ENCODE data around the gene HIC1.

Gene HIC1

GRCh38 chr17:2074919-2075318, 20.0 kb downstream of the HIC1 start:
- H3K4me3 ChIP-seq (replicated peaks; ENCODE audit: insufficient read depth, low read length), result no peak overlapping the region
- H3K27ac ChIP-seq (replicated peaks), result no peak overlapping the region
- no peaks in the 10 kb centered on the region for H3K27me3 ChIP-seq (ENCODE audit: insufficient read depth, poor library complexity, severe bottlenecking)
- no peak for DNase-seq (ENCODE audit: low read depth in 1 of 2, low spot score in 1 of 2)
- no peak for TF ChIP-seq GABPA (IDR thresholded peaks at IDR 0.05; ENCODE audit: low read depth)
- no peak for TF ChIP-seq POLR2AphosphoS5 (IDR thresholded peaks at IDR 0.05; ENCODE audit: low read depth)
- TF ChIP-seq CTCF (IDR thresholded peaks at IDR 0.05; ENCODE audit: insufficient read depth, low read length), result no peak
- no peak for TF ChIP-seq REST (IDR thresholded peaks at IDR 0.05; ENCODE audit: insufficient replicate concordance, low read depth)
- no peak for TF ChIP-seq SPI1 (IDR thresholded peaks at IDR 0.05; ENCODE audit: borderline replicate concordance, low read depth)

- Histone ChIP-seq H3K4me3 (replicated peaks; ENCODE audit: insufficient read depth, low read length) (no peak overlapping the region), H3K27ac (replicated peaks) (no peak overlapping the region), H3K27me3 (ENCODE audit: insufficient read depth, poor library complexity, severe bottlenecking) (no peaks in the 10 kb centered on the region)
- TF ChIP-seq CTCF (IDR thresholded peaks at IDR 0.05; ENCODE audit: insufficient read depth, low read length), result no peak
- TF ChIP-seq REST (IDR thresholded peaks at IDR 0.05; ENCODE audit: insufficient replicate concordance, low read depth), result no peak
- no peak for TF ChIP-seq POLR2AphosphoS5 (IDR thresholded peaks at IDR 0.05; ENCODE audit: low read depth)
- no peak for TF ChIP-seq GABPA (IDR thresholded peaks at IDR 0.05; ENCODE audit: low read depth)
- TF ChIP-seq SPI1 (IDR thresholded peaks at IDR 0.05; ENCODE audit: borderline replicate concordance, low read depth), result no peak
- no peak for DNase-seq (ENCODE audit: low read depth in 1 of 2, low spot score in 1 of 2)
Observed at GRCh38 chr17:2075336-2076086, 20.6 kb downstream of the HIC1 start.

- H3K27ac ChIP-seq (replicated peaks), result no peak overlapping the region
- no peak overlapping the region for H3K4me3 ChIP-seq (replicated peaks; ENCODE audit: insufficient read depth, low read length)
- no peak for DNase-seq (ENCODE audit: low read depth in 1 of 2, low spot score in 1 of 2)
Observed at GRCh38 chr17:2076087-2076984, 21.4 kb downstream of the HIC1 start.

More at GRCh38 chr17:2076087-2076984, 21.4 kb downstream of the HIC1 start:
- TF ChIP-seq GABPA (IDR thresholded peaks at IDR 0.05; ENCODE audit: low read depth) (no peak), POLR2AphosphoS5 (IDR thresholded peaks at IDR 0.05; ENCODE audit: low read depth) (no peak), REST (IDR thresholded peaks at IDR 0.05; ENCODE audit: insufficient replicate concordance, low read depth) (no peak), CTCF (IDR thresholded peaks at IDR 0.05; ENCODE audit: insufficient read depth, low read length) (no peak)
- H3K27me3 ChIP-seq (ENCODE audit: insufficient read depth, poor library complexity, severe bottlenecking), result no peaks in the 10 kb centered on the region

Data from HL-60 (cell line).